H9 (cell line): ENCODE data around the gene NTRK2. TPM values are rescaled to one million over a fixed set of nuclear protein-coding genes. Genes with fewer than 3 reads are reported as not detected.

ENCODE experiments used
- DNase-seq: peaks from one replicate; pipeline ENCODE4 v3.0.0-alpha.2; 2017
- H2AFZ ChIP-seq: one replicate; pipeline ENCODE4 v1.6.1; 2013; ENCODE audit warnings: mild to moderate bottlenecking, low read length, control low read depth, moderate library complexity
- H2AK5ac ChIP-seq: 2 replicates; pipeline ENCODE4 v1.6.1; 2013; ENCODE audit warnings: low read length, control low read depth, mixed read lengths; ENCODE audit not compliant: insufficient read length
- H2BK120ac ChIP-seq: one replicate; pipeline ENCODE4 v1.6.1; 2013; ENCODE audit warnings: low read depth, mild to moderate bottlenecking, low read length, control low read depth, inconsistent platforms; ENCODE audit not compliant: poor library complexity, severe bottlenecking
- H2BK12ac ChIP-seq: 2 replicates; pipeline ENCODE4 v1.6.1; 2013; ENCODE audit warnings: low read length, control low read depth, mixed read lengths, low read depth; ENCODE audit not compliant: insufficient read length
- H2BK15ac ChIP-seq: 2 replicates; pipeline ENCODE4 v1.6.1; 2013; ENCODE audit warnings: low read depth, low read length, control low read depth
- H2BK20ac ChIP-seq: one replicate; pipeline ENCODE4 v1.6.1; 2013; ENCODE audit warnings: low read depth, mild to moderate bottlenecking, low read length, control low read depth, inconsistent platforms; ENCODE audit not compliant: poor library complexity, severe bottlenecking
- H2BK5ac ChIP-seq: 2 replicates; pipeline ENCODE4 v1.6.1; 2013; ENCODE audit warnings: low read length, control low read depth, mixed read lengths; ENCODE audit not compliant: insufficient read length
- H3K14ac ChIP-seq: 2 replicates; pipeline ENCODE4 v1.6.1; 2013; ENCODE audit warnings: low read length, control low read depth; ENCODE audit not compliant: insufficient read depth
- H3K18ac ChIP-seq: 2 replicates; pipeline ENCODE4 v1.6.1; 2013; ENCODE audit warnings: low read depth, mild to moderate bottlenecking, mixed read lengths, low read length, control low read depth; ENCODE audit not compliant: insufficient read length
- H3K23ac ChIP-seq: 2 replicates; pipeline ENCODE4 v1.6.1; 2013; ENCODE audit warnings: low read length, control low read depth, mixed read lengths, low read depth; ENCODE audit not compliant: insufficient read length
- H3K23me2 ChIP-seq: 2 replicates; pipeline ENCODE4 v1.6.1; 2013; ENCODE audit warnings: low read depth, mild to moderate bottlenecking, mixed read lengths, low read length, control low read depth; ENCODE audit not compliant: insufficient read length, poor library complexity, severe bottlenecking
- H3K27ac ChIP-seq: 2 replicates; pipeline ENCODE4 v1.5.1; 2013; ENCODE audit warnings: low read length, control low read depth, mixed read lengths, low read depth; ENCODE audit not compliant: insufficient read length
- H3K27me3 ChIP-seq: 2 replicates; pipeline ENCODE4 v1.6.1; 2013; ENCODE audit warnings: low read length, control low read depth, inconsistent platforms; ENCODE audit not compliant: insufficient read depth
- H3K4ac ChIP-seq: 2 replicates; pipeline ENCODE4 v1.6.1; 2013; ENCODE audit warnings: low read depth, mild to moderate bottlenecking, control low read depth, inconsistent platforms, low read length, moderate library complexity
- H3K4me1 ChIP-seq: 2 replicates; pipeline ENCODE4 v1.6.1; 2013; ENCODE audit warnings: low read length, control low read depth, inconsistent platforms; ENCODE audit not compliant: insufficient read depth
- H3K4me2 ChIP-seq: 2 replicates; pipeline ENCODE4 v1.6.1; 2013; ENCODE audit warnings: low read length, control low read depth, mixed read lengths; ENCODE audit not compliant: insufficient read length, insufficient read depth
- H3K56ac ChIP-seq: 2 replicates; pipeline ENCODE4 v1.6.1; 2013; ENCODE audit warnings: low read depth, mild to moderate bottlenecking, mixed read lengths, low read length, control low read depth; ENCODE audit not compliant: insufficient read length
- H3K79me1 ChIP-seq: 2 replicates; pipeline ENCODE4 v1.6.1; 2013; ENCODE audit warnings: low read depth, mild to moderate bottlenecking, moderate library complexity, low read length, control low read depth, inconsistent platforms; ENCODE audit not compliant: insufficient read depth, poor library complexity, severe bottlenecking
- H3K79me2 ChIP-seq: 2 replicates; pipeline ENCODE4 v1.6.1; 2013; ENCODE audit warnings: low read length, control low read depth, inconsistent platforms; ENCODE audit not compliant: insufficient read depth
- H3K9ac ChIP-seq: 2 replicates; pipeline ENCODE4 v1.6.1; 2013; ENCODE audit warnings: low read length, control low read depth, mixed read lengths; ENCODE audit not compliant: insufficient read length; ENCODE audit errors: extremely low read depth
- H3K9me3 ChIP-seq: one replicate; pipeline ENCODE4 v1.6.1; 2013; ENCODE audit warnings: low read depth, low read length, inconsistent platforms; ENCODE audit not compliant: control insufficient read depth
- H3T11ph ChIP-seq: one replicate; pipeline ENCODE4 v1.6.1; 2013; ENCODE audit warnings: mild to moderate bottlenecking, low read length, control low read depth, inconsistent platforms
- H4K20me1 ChIP-seq: one replicate; pipeline ENCODE4 v1.6.1; 2013; ENCODE audit not compliant: control insufficient read depth, insufficient read length, insufficient read depth
- H4K5ac ChIP-seq: 2 replicates; pipeline ENCODE4 v1.6.1; 2013; ENCODE audit warnings: low read depth, mild to moderate bottlenecking, mixed read lengths, low read length, control low read depth; ENCODE audit not compliant: insufficient read length
- H4K8ac ChIP-seq: replicated peaks from 2 replicates; pipeline ENCODE4 v1.6.1; 2013; ENCODE audit warnings: low read length, control low read depth, mixed read lengths, low read depth; ENCODE audit not compliant: insufficient read length
- H4K91ac ChIP-seq: 2 replicates; pipeline ENCODE4 v1.6.1; 2013; ENCODE audit warnings: low read depth, mild to moderate bottlenecking, moderate library complexity, mixed read lengths, low read length, control low read depth; ENCODE audit not compliant: insufficient read length
- H3K27ac Mint-ChIP-seq, 3 experiments: 2 replicates in 2 of 3; 3 replicates in 1 of 3; pipeline ENCODE4 v1.8.0; 2020 to 2021; ENCODE audit warnings: mixed read lengths in 3 of 3, mild to moderate bottlenecking in 1 of 3, moderate library complexity in 1 of 3
- H3K27me3 Mint-ChIP-seq: 2 replicates; pipeline ENCODE4 v1.8.0; 2021; ENCODE audit warnings: low read depth, mild to moderate bottlenecking, moderate library complexity, mixed read lengths
- H3K36me3 Mint-ChIP-seq, 3 experiments: 2 replicates in 2 of 3; 3 replicates in 1 of 3; pipeline ENCODE4 v1.8.0; 2020 to 2021; ENCODE audit warnings: low read depth in 3 of 3, mixed read lengths in 3 of 3; ENCODE audit not compliant: insufficient read depth in 1 of 3
- H3K4me1 Mint-ChIP-seq, 2 experiments: 2 replicates each; pipeline ENCODE4 v1.8.0; 2020; ENCODE audit warnings: mixed read lengths in 2 of 2
- H3K4me3 Mint-ChIP-seq, 2 experiments: 2 replicates in 1 of 2; 3 replicates in 1 of 2; pipeline ENCODE4 v1.8.0; 2020 to 2021; ENCODE audit warnings: mild to moderate bottlenecking in 2 of 2, mixed read lengths in 2 of 2, moderate library complexity in 1 of 2
- H3K9me3 Mint-ChIP-seq, 2 experiments: 2 replicates in 1 of 2; 3 replicates in 1 of 2; pipeline ENCODE4 v1.8.0; 2020; ENCODE audit warnings: mild to moderate bottlenecking in 2 of 2, mixed read lengths in 2 of 2, moderate library complexity in 1 of 2
- WGBS: extraction: QIAGEN DNeasy Blood & Tissue Kit; methylation state at CpG from one replicate; pipeline ENCODE4 v1.1.7; 2013; ENCODE audit warnings: missing lambda C conversion rate, low lambda C conversion rate, mixed read lengths; ENCODE audit not compliant: insufficient read length; ENCODE audit errors: extremely low coverage; 5-methylcytosine and 5-hydroxymethylcytosine counted together
- total RNA-seq: library from RNA; stranded (reverse); gene quantifications from 2 replicates; pipeline ENCODE4 v1.2.1, GENCODE V29; 2021
- TF ChIP-seq, protein P1 (sequence below): fragments of 200-600 bp; sonication (generic); conservative IDR thresholded peaks from 3 replicates; pipeline ENCODE4 v1.8.0; 2021; ENCODE audit warnings: antibody characterized with exemption, mild to moderate bottlenecking

The NTRK2 gene
- total RNA-seq, 1 experiment from 2014 or later, result 0.02 TPM

DNA sequence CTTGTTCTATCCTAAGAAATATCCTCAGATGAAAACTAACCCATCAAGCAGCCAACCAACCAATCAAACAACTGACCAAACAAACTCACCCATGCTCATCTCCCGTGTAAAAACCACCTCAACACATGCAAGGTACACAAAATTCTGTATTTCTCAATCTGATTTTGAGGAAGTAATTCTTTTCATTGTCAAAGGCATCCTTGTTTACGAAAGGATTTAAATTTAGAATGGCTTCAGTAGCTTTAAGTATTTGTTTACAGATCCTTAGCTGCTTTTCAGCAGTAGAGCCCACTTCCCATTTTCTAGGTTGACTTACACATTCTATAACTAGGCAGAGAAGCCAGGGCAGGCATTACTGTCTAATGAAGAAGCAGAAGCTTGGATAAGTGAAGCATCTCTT lies 78.6 kb downstream of the NTRK2 start:
- Histone ChIP-seq H3K27me3 (no peaks in the 10 kb centered on the region), H2BK20ac (no peak overlapping the region), H2BK12ac (no peak overlapping the region), H4K91ac (no peak overlapping the region), H3T11ph (no peak overlapping the region), H3K14ac (no peak overlapping the region), H3K4ac (no peak overlapping the region), H3K4me1 (no peaks in the 10 kb centered on the region), H4K20me1 (no peaks in the 10 kb centered on the region), H3K4me2 (no peak overlapping the region), H3K79me1 (no peaks in the 10 kb centered on the region), H3K9ac (no peak overlapping the region), H3K23me2 (no peaks in the 10 kb centered on the region), H3K27ac (no peak overlapping the region), H2AFZ (no peak overlapping the region), H4K8ac (no peak overlapping the region), H3K18ac (no peak overlapping the region), H3K79me2 (no peaks in the 10 kb centered on the region), H4K5ac (no peak overlapping the region), H2BK15ac (no peak overlapping the region), H3K56ac (no peak overlapping the region), H2AK5ac (no peak overlapping the region), H2BK120ac (no peak overlapping the region), H3K23ac (no peak overlapping the region), H3K9me3 (no peaks in the 10 kb centered on the region), H2BK5ac (no peak overlapping the region)
- Mint-ChIP-seq H3K4me3 (no peak overlapping the region), H3K27me3 (peaks cover 3% of the 10 kb centered on the region; the same call in 1 of the 2 replicates), H3K27ac (no peak overlapping the region; a peak in 1 of 7 replicates), H3K36me3 (no peaks in the 10 kb centered on the region), H3K9me3 (no peaks in the 10 kb centered on the region), H3K4me1 (no peaks in the 10 kb centered on the region)
- no CpG with 5 or more reads among the region's 2 CpGs for WGBS
- TF ChIP-seq, protein P1, sequence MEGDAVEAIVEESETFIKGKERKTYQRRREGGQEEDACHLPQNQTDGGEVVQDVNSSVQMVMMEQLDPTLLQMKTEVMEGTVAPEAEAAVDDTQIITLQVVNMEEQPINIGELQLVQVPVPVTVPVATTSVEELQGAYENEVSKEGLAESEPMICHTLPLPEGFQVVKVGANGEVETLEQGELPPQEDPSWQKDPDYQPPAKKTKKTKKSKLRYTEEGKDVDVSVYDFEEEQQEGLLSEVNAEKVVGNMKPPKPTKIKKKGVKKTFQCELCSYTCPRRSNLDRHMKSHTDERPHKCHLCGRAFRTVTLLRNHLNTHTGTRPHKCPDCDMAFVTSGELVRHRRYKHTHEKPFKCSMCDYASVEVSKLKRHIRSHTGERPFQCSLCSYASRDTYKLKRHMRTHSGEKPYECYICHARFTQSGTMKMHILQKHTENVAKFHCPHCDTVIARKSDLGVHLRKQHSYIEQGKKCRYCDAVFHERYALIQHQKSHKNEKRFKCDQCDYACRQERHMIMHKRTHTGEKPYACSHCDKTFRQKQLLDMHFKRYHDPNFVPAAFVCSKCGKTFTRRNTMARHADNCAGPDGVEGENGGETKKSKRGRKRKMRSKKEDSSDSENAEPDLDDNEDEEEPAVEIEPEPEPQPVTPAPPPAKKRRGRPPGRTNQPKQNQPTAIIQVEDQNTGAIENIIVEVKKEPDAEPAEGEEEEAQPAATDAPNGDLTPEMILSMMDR, result no peak
- DNase-seq, result no peak
